ENCODE measurements around the gene CBARP.

The CBARP gene

GRCh38 chr19:1237754-1238368 is at the start of gene CBARP:
Gene CBARP, minus strand, starts transcription at chr19:1238005. Its CDS starts 1,905 bp downstream, at chr19:1236100.
- H3K9ac ChIP-seq (ENCODE audit: low read length) = peak within 1 kb of the TSS; percentile 8
- peaks cover 28% of the 10 kb centered on the region for H3K27me3 ChIP-seq (ENCODE audit: control insufficient read depth, insufficient read depth, low read length)
- peaks cover 42% of the 10 kb centered on the region for H3K4me1 ChIP-seq (ENCODE audit: control insufficient read depth, insufficient read depth, low read length)
- H3K4me3 ChIP-seq (ENCODE audit: low read length) = no peak within 1 kb of the TSS
- no peaks in the 10 kb centered on the region for H3K9me3 ChIP-seq (ENCODE audit: control insufficient read depth, low read length)
- no peaks in the 10 kb centered on the region for H3K36me3 ChIP-seq (ENCODE audit: control insufficient read depth, insufficient read depth, low read length)

GRCh38 chr19:1286487-1287353 is 48.9 kb upstream of the CBARP start:
- Histone ChIP-seq H3K27me3 (ENCODE audit: control insufficient read depth, insufficient read depth, low read length) (peaks cover 63% of the 10 kb centered on the region), H3K36me3 (ENCODE audit: control insufficient read depth, insufficient read depth, low read length) (no peaks in the 10 kb centered on the region), H3K9me3 (ENCODE audit: control insufficient read depth, low read length) (no peaks in the 10 kb centered on the region), H3K4me3 (ENCODE audit: low read length) (no peak overlapping the region), H3K4me1 (ENCODE audit: control insufficient read depth, insufficient read depth, low read length) (peaks cover 52% of the 10 kb centered on the region), H3K9ac (ENCODE audit: low read length) (no peak overlapping the region)

- no peak within 1 kb of the TSS for H3K4me3 ChIP-seq (ENCODE audit: low read length)
- H3K4me1 ChIP-seq (ENCODE audit: control insufficient read depth, insufficient read depth, low read length) = peaks cover 43% of the 10 kb centered on the region
- no peak within 1 kb of the TSS for H3K9ac ChIP-seq (ENCODE audit: low read length)
- no peaks in the 10 kb centered on the region for H3K36me3 ChIP-seq (ENCODE audit: control insufficient read depth, insufficient read depth, low read length)
- H3K9me3 ChIP-seq (ENCODE audit: control insufficient read depth, low read length) = no peaks in the 10 kb centered on the region
- H3K27me3 ChIP-seq (ENCODE audit: control insufficient read depth, insufficient read depth, low read length) = peaks cover 54% of the 10 kb centered on the region
Measured at GRCh38 chr19:1285737-1286360, 48.0 kb upstream of the CBARP start, which contains the start of gene EFNA2. Gene EFNA2, plus strand, starts transcription at chr19:1285873. Its CDS starts 296 bp downstream, at chr19:1286169.

- H3K36me3 ChIP-seq (ENCODE audit: control insufficient read depth, insufficient read depth, low read length) = no peaks in the 10 kb centered on the region
- H3K9me3 ChIP-seq (ENCODE audit: control insufficient read depth, low read length) = no peaks in the 10 kb centered on the region
- no peak overlapping the region for H3K4me3 ChIP-seq (ENCODE audit: low read length)
- H3K9ac ChIP-seq (ENCODE audit: low read length) = no peak overlapping the region
- H3K4me1 ChIP-seq (ENCODE audit: control insufficient read depth, insufficient read depth, low read length) = peaks cover 42% of the 10 kb centered on the region
- peaks cover 48% of the 10 kb centered on the region for H3K27me3 ChIP-seq (ENCODE audit: control insufficient read depth, insufficient read depth, low read length)
Measured at GRCh38 chr19:1284979-1285736, 47.4 kb upstream of the CBARP start.

GRCh38 chr19:1284293-1284978 is 46.6 kb upstream of the CBARP start:
- H3K9ac ChIP-seq (ENCODE audit: low read length) = no peak overlapping the region
- H3K27me3 ChIP-seq (ENCODE audit: control insufficient read depth, insufficient read depth, low read length) = peaks cover 45% of the 10 kb centered on the region
- H3K4me3 ChIP-seq (ENCODE audit: low read length) = peak overlapping the region; percentile 25

GRCh38 chr19:1283917-1284292 is 46.1 kb upstream of the CBARP start:
- Histone ChIP-seq H3K4me3 (ENCODE audit: low read length) (peak overlapping the region; percentile 25), H3K9me3 (ENCODE audit: control insufficient read depth, low read length) (no peaks in the 10 kb centered on the region), H3K9ac (ENCODE audit: low read length) (no peak overlapping the region), H3K27me3 (ENCODE audit: control insufficient read depth, insufficient read depth, low read length) (peaks cover 40% of the 10 kb centered on the region), H3K36me3 (ENCODE audit: control insufficient read depth, insufficient read depth, low read length) (peaks cover 2% of the 10 kb centered on the region), H3K4me1 (ENCODE audit: control insufficient read depth, insufficient read depth, low read length) (peaks cover 51% of the 10 kb centered on the region)

More at GRCh38 chr19:1284293-1284978, 46.6 kb upstream of the CBARP start:
- Histone ChIP-seq H3K36me3 (ENCODE audit: control insufficient read depth, insufficient read depth, low read length) (no peaks in the 10 kb centered on the region), H3K9me3 (ENCODE audit: control insufficient read depth, low read length) (no peaks in the 10 kb centered on the region), H3K4me1 (ENCODE audit: control insufficient read depth, insufficient read depth, low read length) (peaks cover 50% of the 10 kb centered on the region)

GRCh38 chr19:1283207-1283916 is 45.6 kb upstream of the CBARP start:
- H3K27me3 ChIP-seq (ENCODE audit: control insufficient read depth, insufficient read depth, low read length) = peaks cover 34% of the 10 kb centered on the region
- no peaks in the 10 kb centered on the region for H3K9me3 ChIP-seq (ENCODE audit: control insufficient read depth, low read length)
- H3K4me1 ChIP-seq (ENCODE audit: control insufficient read depth, insufficient read depth, low read length) = peaks cover 51% of the 10 kb centered on the region
- no peak overlapping the region for H3K9ac ChIP-seq (ENCODE audit: low read length)
- H3K36me3 ChIP-seq (ENCODE audit: control insufficient read depth, insufficient read depth, low read length) = peaks cover 4% of the 10 kb centered on the region
- no peak overlapping the region for H3K4me3 ChIP-seq (ENCODE audit: low read length)

- Histone ChIP-seq H3K4me3 (ENCODE audit: low read length) (no peak overlapping the region), H3K4me1 (ENCODE audit: control insufficient read depth, insufficient read depth, low read length) (peaks cover 50% of the 10 kb centered on the region), H3K27me3 (ENCODE audit: control insufficient read depth, insufficient read depth, low read length) (peaks cover 28% of the 10 kb centered on the region), H3K9ac (ENCODE audit: low read length) (no peak overlapping the region), H3K9me3 (ENCODE audit: control insufficient read depth, low read length) (no peaks in the 10 kb centered on the region), H3K36me3 (ENCODE audit: control insufficient read depth, insufficient read depth, low read length) (peaks cover 4% of the 10 kb centered on the region)
Measured at GRCh38 chr19:1282588-1283206, 44.9 kb upstream of the CBARP start.

- H3K36me3 ChIP-seq (ENCODE audit: control insufficient read depth, insufficient read depth, low read length) = peaks cover 4% of the 10 kb centered on the region
- H3K9me3 ChIP-seq (ENCODE audit: control insufficient read depth, low read length) = no peaks in the 10 kb centered on the region
- H3K27me3 ChIP-seq (ENCODE audit: control insufficient read depth, insufficient read depth, low read length) = peaks cover 18% of the 10 kb centered on the region
- H3K4me1 ChIP-seq (ENCODE audit: control insufficient read depth, insufficient read depth, low read length) = peaks cover 47% of the 10 kb centered on the region
- H3K4me3 ChIP-seq (ENCODE audit: low read length) = no peak overlapping the region
- H3K9ac ChIP-seq (ENCODE audit: low read length) = no peak overlapping the region
Measured at GRCh38 chr19:1281569-1282287, 43.9 kb upstream of the CBARP start.

Data from mucosa of stomach (tissue), 1 donor.